ENCODE results near the gene SERPINA3.

SERPINA3 gene

DNA sequence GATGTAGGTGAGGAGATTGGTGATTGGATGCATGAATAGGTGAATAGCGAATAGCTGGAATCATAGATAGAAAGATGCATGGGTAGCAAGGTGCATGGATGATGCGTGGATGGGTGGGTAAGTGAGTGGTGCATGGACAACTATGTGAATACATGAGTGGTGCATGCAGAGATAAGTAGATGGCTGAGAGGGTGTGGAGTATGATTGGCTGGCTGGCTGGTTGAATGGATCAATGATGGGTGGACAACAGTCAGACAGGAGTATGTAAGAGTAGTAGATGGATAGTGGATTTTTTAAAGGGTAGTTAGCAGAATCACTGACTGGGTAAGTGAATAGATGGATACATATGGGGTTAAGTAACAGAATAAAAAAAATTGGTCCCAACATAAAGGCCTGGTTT lies 33.9 kb downstream of the SERPINA3 start:
- TF ChIP-seq, protein P1, sequence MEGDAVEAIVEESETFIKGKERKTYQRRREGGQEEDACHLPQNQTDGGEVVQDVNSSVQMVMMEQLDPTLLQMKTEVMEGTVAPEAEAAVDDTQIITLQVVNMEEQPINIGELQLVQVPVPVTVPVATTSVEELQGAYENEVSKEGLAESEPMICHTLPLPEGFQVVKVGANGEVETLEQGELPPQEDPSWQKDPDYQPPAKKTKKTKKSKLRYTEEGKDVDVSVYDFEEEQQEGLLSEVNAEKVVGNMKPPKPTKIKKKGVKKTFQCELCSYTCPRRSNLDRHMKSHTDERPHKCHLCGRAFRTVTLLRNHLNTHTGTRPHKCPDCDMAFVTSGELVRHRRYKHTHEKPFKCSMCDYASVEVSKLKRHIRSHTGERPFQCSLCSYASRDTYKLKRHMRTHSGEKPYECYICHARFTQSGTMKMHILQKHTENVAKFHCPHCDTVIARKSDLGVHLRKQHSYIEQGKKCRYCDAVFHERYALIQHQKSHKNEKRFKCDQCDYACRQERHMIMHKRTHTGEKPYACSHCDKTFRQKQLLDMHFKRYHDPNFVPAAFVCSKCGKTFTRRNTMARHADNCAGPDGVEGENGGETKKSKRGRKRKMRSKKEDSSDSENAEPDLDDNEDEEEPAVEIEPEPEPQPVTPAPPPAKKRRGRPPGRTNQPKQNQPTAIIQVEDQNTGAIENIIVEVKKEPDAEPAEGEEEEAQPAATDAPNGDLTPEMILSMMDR (IDR thresholded peaks at IDR 0.05; ENCODE audit: insufficient read depth, low read depth, low read length, missing control alignments) = no peak
- no peak overlapping the region for H3K4me3 ChIP-seq (ENCODE audit: low read depth, low read length)
- DNase-seq (ENCODE audit: low read depth) = no peak

DNA sequence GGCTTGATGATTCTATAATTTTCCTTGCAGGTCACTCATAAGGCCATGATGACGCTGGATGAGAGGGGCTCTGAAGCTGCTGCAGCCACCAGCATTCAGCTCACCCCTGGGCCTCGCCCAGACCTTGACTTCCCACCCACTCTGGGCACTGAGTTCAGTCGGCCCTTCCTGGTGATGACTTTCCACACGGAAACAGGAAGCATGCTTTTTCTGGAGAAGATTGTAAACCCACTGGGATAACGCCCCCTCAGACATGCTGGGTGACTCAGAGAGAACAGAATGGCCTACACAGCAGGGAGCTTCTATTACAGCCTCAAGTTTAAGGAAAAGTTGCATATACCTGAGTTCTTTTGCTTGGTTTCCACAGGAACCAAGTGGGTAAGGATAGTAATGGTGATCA lies 34.3 kb downstream of the SERPINA3 start:
- TF ChIP-seq, protein P1 (IDR thresholded peaks at IDR 0.05; ENCODE audit: insufficient read depth, low read depth, low read length, missing control alignments) = no peak
- no peak for DNase-seq (ENCODE audit: low read depth)
- no peak overlapping the region for H3K4me3 ChIP-seq (ENCODE audit: low read depth, low read length)

DNA sequence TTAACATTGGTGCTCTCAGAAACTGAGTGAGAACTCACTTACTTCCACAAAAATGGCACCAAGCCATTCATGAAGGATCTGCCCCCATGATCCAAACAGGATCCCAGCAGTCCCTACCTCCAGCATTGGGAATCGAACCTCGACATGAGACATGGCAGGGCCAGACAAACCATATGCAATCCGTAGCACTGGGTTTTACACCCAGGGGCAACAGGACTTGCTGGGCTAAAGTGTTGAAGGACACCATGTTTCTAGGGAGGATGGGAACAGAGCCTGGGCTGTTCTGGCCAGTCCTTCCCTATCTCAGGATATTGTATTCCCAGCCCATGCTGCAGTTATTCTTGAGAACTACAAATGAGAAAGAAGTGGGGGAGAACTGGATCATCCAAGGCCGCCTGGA lies 36.6 kb downstream of the SERPINA3 start:
- TF ChIP-seq, protein P1 (IDR thresholded peaks at IDR 0.05; ENCODE audit: insufficient read depth, low read depth, low read length, missing control alignments) = no peak
- no peak for DNase-seq (ENCODE audit: low read depth)
- H3K4me3 ChIP-seq (ENCODE audit: low read depth, low read length) = no peak overlapping the region

GRCh38 chr14:94649543-94650443 lies 37.6 kb downstream of the SERPINA3 start:
- DNase-seq (ENCODE audit: low read depth) = no peak
- TF ChIP-seq, protein P1 (IDR thresholded peaks at IDR 0.05; ENCODE audit: insufficient read depth, low read depth, low read length, missing control alignments) = no peak
- no peak overlapping the region for H3K4me3 ChIP-seq (ENCODE audit: low read depth, low read length)

DNA sequence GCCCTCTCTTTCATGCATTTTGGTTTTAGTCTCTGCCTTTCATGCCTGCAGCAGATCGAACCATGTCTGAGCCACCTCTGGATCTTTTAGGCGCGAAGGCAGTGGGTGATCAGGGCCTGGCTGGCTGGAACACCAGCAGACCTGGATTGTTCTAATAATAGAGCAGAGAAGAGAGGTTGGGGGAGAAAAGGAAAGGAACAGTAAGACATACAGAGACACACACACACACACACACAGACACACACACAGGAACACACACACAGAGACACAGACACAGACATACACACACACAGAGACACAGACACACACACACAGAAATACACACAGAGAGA lies 38.2 kb downstream of the SERPINA3 start:
- no peak for DNase-seq (ENCODE audit: low read depth)
- TF ChIP-seq, protein P1 (IDR thresholded peaks at IDR 0.05; ENCODE audit: insufficient read depth, low read depth, low read length, missing control alignments) = no peak
- no peak overlapping the region for H3K4me3 ChIP-seq (ENCODE audit: low read depth, low read length)

DNA sequence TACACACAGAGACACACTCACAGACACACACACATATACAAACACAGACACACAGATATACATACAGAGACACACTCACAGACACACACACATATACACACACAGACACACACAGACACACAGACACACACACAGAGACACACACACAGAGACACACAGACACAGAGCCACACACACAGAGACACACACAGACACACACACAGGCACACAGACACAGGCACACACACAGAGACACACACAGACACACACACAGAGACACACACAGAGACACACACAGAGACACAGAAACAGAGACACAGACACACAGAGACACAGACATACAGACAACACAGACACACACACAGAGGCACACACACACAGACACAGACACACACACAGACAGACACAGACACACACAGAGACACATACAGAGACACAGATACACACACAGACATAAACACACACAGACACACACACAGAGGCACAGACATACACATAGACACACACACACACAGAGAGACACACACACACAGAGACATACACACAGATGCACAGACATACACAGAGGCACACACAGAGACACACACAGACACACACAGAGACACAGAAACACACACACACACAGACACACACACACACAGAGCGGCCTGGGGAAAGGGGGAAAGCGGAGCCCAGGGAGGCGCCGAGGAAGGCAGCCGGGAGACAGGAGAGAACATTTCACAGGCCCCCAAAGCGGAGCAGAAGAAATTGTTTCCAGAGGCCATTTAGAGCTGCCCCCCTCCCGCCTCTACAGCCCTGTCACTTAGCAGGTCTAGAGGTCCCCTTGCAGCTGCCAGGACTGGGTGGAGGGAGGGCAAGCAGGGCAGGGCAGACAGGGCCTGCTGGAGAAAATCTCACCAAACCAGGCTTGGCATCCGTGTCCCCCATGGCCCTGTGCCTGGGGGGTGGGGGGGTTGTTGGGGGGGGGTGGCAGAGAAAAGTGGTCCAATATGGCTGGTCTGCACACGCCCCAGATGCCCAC lies 38.9 kb downstream of the SERPINA3 start:
- no peak overlapping the region for H3K4me3 ChIP-seq (ENCODE audit: low read depth, low read length)
- TF ChIP-seq, protein P1 (IDR thresholded peaks at IDR 0.05; ENCODE audit: insufficient read depth, low read depth, low read length, missing control alignments) = no peak
- no peak for DNase-seq (ENCODE audit: low read depth)

Data from GM12865 (cell line).